Left lung (tissue), 10 donors: ENCODE measurements around the gene ZNF408. TPM values are rescaled to one million over a fixed set of nuclear protein-coding genes. Genes with fewer than 3 reads are reported as not detected.

Source experiments
- ATAC-seq: fragments of 200-7000 bp; cut with Tn5 transposase; one replicate; pipeline ENCODE4 v1.9.1; 2020; ENCODE audit warnings: moderate library complexity
- DNase-seq, 4 donors: peaks; one replicate each; pipeline ENCODE4 v3.0.0-alpha.2; 2013 to 2020
- H3K27ac ChIP-seq, 2 donors: fragments of 200-600 bp; sonication (generic) in 1 of 2; one replicate each; pipeline versions ENCODE4 v1.5.0 to v1.8.0; 2020 to 2021
- H3K27me3 ChIP-seq, 2 donors: fragments of 200-600 bp; sonication (generic) in 1 of 2; one replicate each; pipeline versions ENCODE4 v1.5.0 to v1.8.0; 2020 to 2021
- H3K36me3 ChIP-seq, 2 donors: fragments of 200-600 bp; sonication (generic) in 1 of 2; one replicate each; pipeline versions ENCODE4 v1.5.0 to v1.8.0; 2020 to 2021
- H3K4me1 ChIP-seq, 2 donors: fragments of 200-600 bp; one replicate each; pipeline ENCODE4 v1.8.0; 2021
- H3K4me3 ChIP-seq, 2 donors: fragments of 200-600 bp; sonication (generic) in 1 of 2; one replicate each; pipeline versions ENCODE4 v1.5.0 to v1.8.0; 2020 to 2021; ENCODE audit warnings: mild to moderate bottlenecking in 1 of 2
- H3K9me3 ChIP-seq, 2 donors: fragments of 200-600 bp; sonication (generic) in 1 of 2; one replicate each; pipeline versions ENCODE4 v1.5.0 to v1.8.0; 2020 to 2021
- CTCF ChIP-seq, 2 donors: fragments of 200-600 bp; sonication (generic) in 1 of 2; IDR thresholded peaks; one replicate each; pipeline versions ENCODE4 v1.5.0 to v1.8.0; 2021; ENCODE audit warnings: antibody characterized with exemption in 2 of 2
- intact Hi-C, 2 donors: fragments of 100-400 bp; cut with DNase I; formaldehyde crosslinking; loops; one replicate each; pipeline versions ENCODE4 v1.11.2 to v1.14.2; 2022
- polyA plus RNA-seq, 6 donors: library from polyadenylated mRNA; unstranded; fragments of 120-200 nt; gene quantifications; one replicate each; pipeline ENCODE4 v1.2.1, GENCODE V29; 2013; ENCODE audit not compliant: insufficient read length in 6 of 6
- total RNA-seq, 2 donors: library from RNA; stranded (reverse); fragmentation: NEBNext Ultra II Directional; extraction: Animal tissue kit (Norgen Biotek cat#: 25700); gene quantifications; one replicate each; pipeline ENCODE4 v1.2.1, GENCODE V29; 2021
- donor health status: DM: no; HTN: yes; CAD: no.
- donor health status: DM: no; HTN: no; CAD: no.

Gene ZNF408
- total and polyA plus RNA-seq, 8 donors = 5.8 to 11.6 (median 10.1) TPM

DNA sequence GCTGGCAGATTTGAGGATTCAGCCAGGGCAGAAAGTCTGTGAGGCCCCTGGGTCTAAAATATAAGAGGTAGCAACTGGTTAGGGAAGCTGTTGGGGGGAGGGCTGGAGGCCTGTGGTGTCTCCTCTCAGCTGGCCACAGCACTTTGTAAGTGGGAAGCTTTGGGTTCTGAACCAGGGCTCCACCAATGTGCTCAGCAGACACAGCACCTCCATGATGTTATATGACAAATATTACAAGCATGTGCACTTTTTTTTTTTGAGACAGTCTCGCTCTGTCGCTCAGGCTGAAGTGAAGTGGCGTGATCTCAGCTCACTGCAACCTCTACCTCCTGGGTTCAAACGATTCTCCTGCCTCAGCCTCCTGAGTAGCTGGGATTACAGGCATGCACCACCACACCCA lies 8.4 kb upstream of the ZNF408 start:
- Histone ChIP-seq H3K4me1 (peaks cover 0 to 13% of the 10 kb centered on the region in 2 donors), H3K27me3 (no peaks in the 10 kb centered on the region), H3K36me3 (peaks cover 0 to 84% of the 10 kb centered on the region in 2 donors), H3K27ac (no peak overlapping the region), H3K4me3 (no peak overlapping the region), H3K9me3 (no peaks in the 10 kb centered on the region)
- ATAC-seq (no peak), DNase-seq (no peak)
- no peak for TF ChIP-seq CTCF (IDR thresholded peaks at IDR 0.05)
- intact Hi-C loops = no loop called here

DNA sequence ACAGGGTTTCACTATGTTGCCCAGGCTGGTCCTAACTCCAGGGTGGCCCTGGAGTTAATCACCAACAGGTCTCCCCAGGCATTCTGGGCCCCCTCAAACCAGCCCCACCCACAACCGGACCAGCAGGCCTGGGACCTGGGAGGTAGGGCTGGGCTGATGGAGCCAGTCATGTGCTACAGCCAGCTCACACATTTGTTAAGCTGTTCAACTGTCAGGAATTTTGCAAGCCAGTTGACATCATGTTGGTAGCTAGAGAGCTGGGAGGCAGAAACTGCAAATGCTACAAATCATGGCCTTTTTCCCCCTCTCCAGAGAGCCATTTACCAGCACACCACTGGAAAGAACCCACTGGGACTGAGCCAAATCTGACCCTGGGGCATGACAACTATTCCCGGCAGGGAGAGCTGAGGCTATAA lies 7.2 kb upstream of the ZNF408 start:
- no peak overlapping the region for H3K27ac ChIP-seq
- intact Hi-C loops = no loop called here
- H3K9me3 ChIP-seq = no peaks in the 10 kb centered on the region
- peaks cover 2 to 25% of the 10 kb centered on the region in 2 donors for H3K4me1 ChIP-seq
- H3K36me3 ChIP-seq = peaks cover 0 to 75% of the 10 kb centered on the region in 2 donors
- no peak for TF ChIP-seq CTCF (IDR thresholded peaks at IDR 0.05)
- no peaks in the 10 kb centered on the region for H3K27me3 ChIP-seq
- DNase-seq (no peak), ATAC-seq (no peak)
- no peak overlapping the region for H3K4me3 ChIP-seq

GRCh38 chr11:46694072-46694471 lies 6.8 kb upstream of the ZNF408 start:
- TF ChIP-seq CTCF (IDR thresholded peaks at IDR 0.05) = no peak
- no peak overlapping the region for H3K27ac ChIP-seq
- intact Hi-C loops = no loop called here
- peaks cover 6 to 30% of the 10 kb centered on the region in 2 donors for H3K4me1 ChIP-seq
- DNase-seq (no peak), ATAC-seq (no peak)
- no peaks in the 10 kb centered on the region for H3K27me3 ChIP-seq
- H3K36me3 ChIP-seq = peaks cover 0 to 71% of the 10 kb centered on the region in 2 donors
- no peaks in the 10 kb centered on the region for H3K9me3 ChIP-seq
- no peak overlapping the region for H3K4me3 ChIP-seq

DNA sequence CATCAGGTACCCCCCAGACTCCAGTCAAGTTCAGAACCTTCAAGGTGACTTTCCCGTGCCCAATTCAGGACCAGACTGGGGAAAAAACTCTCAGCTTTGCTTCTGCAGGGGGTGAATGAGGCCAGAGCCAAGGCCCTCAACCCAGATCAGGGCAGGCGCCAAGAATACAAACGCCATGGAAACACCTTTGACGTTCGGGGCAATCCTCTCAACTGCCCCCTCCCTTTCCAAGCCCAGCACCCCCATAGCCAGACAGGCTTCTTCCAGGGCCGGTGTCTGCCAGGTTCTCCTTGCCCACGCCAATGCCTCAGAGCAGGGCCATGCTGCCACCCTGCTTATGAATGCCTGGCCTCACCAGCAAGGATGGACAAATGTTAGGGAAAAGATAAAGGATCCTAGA lies 6.2 kb upstream of the ZNF408 start:
- ATAC-seq (no peak), DNase-seq (no peak)
- Histone ChIP-seq H3K4me1 (peaks cover 12 to 35% of the 10 kb centered on the region in 2 donors), H3K27ac (no peak overlapping the region), H3K36me3 (peaks cover 0 to 68% of the 10 kb centered on the region in 2 donors), H3K27me3 (no peaks in the 10 kb centered on the region), H3K9me3 (no peaks in the 10 kb centered on the region), H3K4me3 (no peak overlapping the region)
- intact Hi-C loops = no loop called here
- TF ChIP-seq CTCF (IDR thresholded peaks at IDR 0.05) = no peak

DNA sequence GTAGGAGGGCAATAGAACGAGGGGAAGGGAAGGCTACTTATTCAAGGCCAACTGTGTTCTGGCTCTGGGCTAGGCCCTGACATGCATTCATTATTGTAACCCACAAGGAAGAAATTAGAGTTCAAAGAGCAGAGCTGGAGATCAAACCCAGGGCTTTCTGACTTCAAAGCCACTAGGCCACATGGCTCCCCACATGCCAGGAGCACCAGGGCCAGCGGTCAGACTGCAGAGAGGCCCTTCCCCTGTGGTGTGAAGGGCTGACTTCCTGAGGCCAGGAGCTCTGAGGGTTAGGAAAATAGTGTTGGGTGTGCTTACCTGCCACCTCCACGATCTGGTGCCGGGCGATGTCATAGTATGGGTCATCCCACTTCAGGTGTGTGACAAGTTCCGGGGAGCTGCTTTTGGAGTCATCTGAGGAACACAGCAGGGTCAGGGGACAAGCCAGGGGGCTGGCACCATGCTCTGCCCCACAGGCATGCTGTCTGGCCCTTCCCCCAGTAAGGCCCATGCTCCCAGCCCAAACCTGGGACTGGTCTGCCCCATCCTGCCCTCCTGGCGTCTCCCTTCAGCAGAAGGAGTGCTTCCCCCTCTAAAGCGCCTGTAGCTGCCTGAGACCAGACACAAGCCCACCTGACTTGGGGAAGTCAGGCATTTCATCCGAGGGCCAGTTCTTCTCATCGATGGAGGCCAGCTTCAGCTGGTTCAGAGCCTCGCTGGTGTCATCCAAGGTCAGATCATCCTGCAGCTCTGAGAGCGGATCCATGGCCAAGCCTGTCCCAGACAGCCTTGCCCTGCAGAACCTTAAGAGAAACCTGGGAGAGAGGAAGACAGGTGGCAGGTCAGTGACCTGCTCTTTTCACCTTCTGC lies 5.3 kb upstream of the ZNF408 start:
- ATAC-seq (no peak), DNase-seq (no peak)
- H3K36me3 ChIP-seq = peaks cover 0 to 61% of the 10 kb centered on the region in 2 donors
- no peaks in the 10 kb centered on the region for H3K27me3 ChIP-seq
- no peak overlapping the region for H3K27ac ChIP-seq
- peaks cover 12 to 39% of the 10 kb centered on the region in 2 donors for H3K4me1 ChIP-seq
- intact Hi-C loops = no loop called here
- no peaks in the 10 kb centered on the region for H3K9me3 ChIP-seq
- no peak for TF ChIP-seq CTCF (IDR thresholded peaks at IDR 0.05)
- H3K4me3 ChIP-seq = no peak overlapping the region
